HepG2 (cell line): ENCODE measurements around the gene GAB3. TPM values are rescaled to one million over a fixed set of nuclear protein-coding genes. Genes with fewer than 3 reads are reported as not detected.

Experiments
- ATF7-NPFF ChIP-seq: sonication (generic); formaldehyde crosslinking; IDR thresholded peaks from 2 replicates; pipeline ENCODE4 v1.8.1; 2023; ENCODE audit warnings: mild to moderate bottlenecking, low read depth, missing genetic modification reagents, moderate library complexity
- CREB1 ChIP-seq, 2 experiments: fragments of 450-650 bp in 1 of 2; IDR thresholded peaks; 2 replicates each; pipeline ENCODE4 v1.6.1; 2016 to 2017; ENCODE audit warnings: control low read depth in 1 of 2, mild to moderate bottlenecking in 1 of 2, missing compliant biosample characterization in 1 of 2, missing genetic modification characterization in 1 of 2
- DPF2 ChIP-seq: sonication (generic); formaldehyde crosslinking; IDR thresholded peaks from 2 replicates; pipeline ENCODE4 v1.4.0; 2020; ENCODE audit warnings: mild to moderate bottlenecking, low read depth, missing genetic modification reagents, borderline replicate concordance
- DR1 ChIP-seq: sonication (generic); formaldehyde crosslinking; IDR thresholded peaks from 2 replicates; pipeline ENCODE4 v1.8.0; 2021; ENCODE audit warnings: mild to moderate bottlenecking, missing genetic modification reagents, inconsistent platforms
- FOXM1 ChIP-seq: sonication (generic); formaldehyde crosslinking; IDR thresholded peaks from 2 replicates; pipeline ENCODE4 v1.5.0; 2020; ENCODE audit warnings: missing genetic modification reagents
- GABPB1 ChIP-seq: IDR thresholded peaks from 2 replicates; pipeline ENCODE4 v1.6.1; 2016; ENCODE audit warnings: mild to moderate bottlenecking, missing genetic modification reagents, moderate library complexity, missing compliant biosample characterization
- HMG20B ChIP-seq: conservative IDR thresholded peaks from 2 replicates; pipeline ENCODE4 v1.6.1; 2016; ENCODE audit warnings: missing genetic modification reagents, missing compliant biosample characterization
- HNRNPLL ChIP-seq: fragments of 200-400 bp; formaldehyde crosslinking; IDR thresholded peaks from 2 replicates; pipeline ENCODE4 v1.6.1; 2017; ENCODE audit warnings: mild to moderate bottlenecking, low read depth, low read length; ENCODE audit not compliant: poor library complexity, severe bottlenecking
- IKZF5 ChIP-seq: IDR thresholded peaks from 2 replicates; pipeline ENCODE4 v1.6.1; 2018; ENCODE audit warnings: missing genetic modification reagents, mild to moderate bottlenecking, missing compliant biosample characterization
- KLF12 ChIP-seq: sonication (generic); formaldehyde crosslinking; IDR thresholded peaks from 2 replicates; pipeline ENCODE4 v1.4.0; 2020; ENCODE audit warnings: missing genetic modification reagents, borderline replicate concordance
- MEF2D ChIP-seq: sonication (generic); formaldehyde crosslinking; IDR thresholded peaks from 2 replicates; pipeline ENCODE4 v1.5.1; 2020; ENCODE audit warnings: mild to moderate bottlenecking, missing genetic modification reagents
- MIER3 ChIP-seq: IDR thresholded peaks from 2 replicates; pipeline ENCODE4 v1.6.1; 2016; ENCODE audit warnings: missing compliant biosample characterization, borderline replicate concordance
- MNT ChIP-seq: fragments of 450-650 bp; IDR thresholded peaks from 2 replicates; pipeline ENCODE4 v1.6.1; 2016
- POLR2G ChIP-seq: fragments of 200-400 bp; formaldehyde crosslinking; IDR thresholded peaks from 2 replicates; pipeline ENCODE4 v1.6.1; 2018; ENCODE audit warnings: mild to moderate bottlenecking, low read depth, low read length, moderate library complexity
- ZKSCAN8 ChIP-seq: IDR thresholded peaks from 2 replicates; pipeline ENCODE4 v1.6.1; 2016; ENCODE audit warnings: borderline replicate concordance, missing genetic modification reagents, missing compliant biosample characterization
- ZNF180 ChIP-seq: sonication (generic); formaldehyde crosslinking; IDR thresholded peaks from 2 replicates; pipeline ENCODE4 v1.4.0; 2020; ENCODE audit warnings: low read depth, missing genetic modification reagents, borderline replicate concordance
- ZNF598 ChIP-seq: sonication (generic); formaldehyde crosslinking; IDR thresholded peaks from 2 replicates; pipeline ENCODE4 v1.5.1; 2020; ENCODE audit warnings: mild to moderate bottlenecking, missing genetic modification reagents, borderline replicate concordance
- ZSCAN5A ChIP-seq: sonication (generic); formaldehyde crosslinking; IDR thresholded peaks from 2 replicates; pipeline ENCODE4 v1.8.0; 2022; ENCODE audit warnings: mild to moderate bottlenecking, missing genetic modification reagents, borderline replicate concordance
- polyA plus RNA-seq, 8 experiments: library from polyadenylated mRNA; depleted of rRNA in 3 of 8; stranded (reverse) in 7 of 8; unstranded in 1 of 8; fragments of >200 nt; fragmentation: Illumina TruSeq in 4 of 8; extraction: Trizol in 4 of 8; gene quantifications; 2 replicates each; pipeline versions ENCODE4 v1.2.1 to v1.2.3, GENCODE V29; 2011 to 2016; ENCODE audit warnings: low read depth in 4 of 8, missing spikeins in 1 of 8, mixed read lengths in 1 of 8; ENCODE audit not compliant: insufficient read depth in 1 of 8
- total RNA-seq, 5 experiments: library from RNA; depleted of rRNA; stranded (reverse); fragments of >200 nt; fragmentation: Illumina TruSeq; extraction: Trizol; gene quantifications; 2 replicates each; pipeline ENCODE4 v1.2.3, GENCODE V29; 2016; ENCODE audit warnings: low read depth in 1 of 5
- TF ChIP-seq, protein P1 (sequence below), 2 experiments: IDR thresholded peaks; 2 replicates each; pipeline ENCODE4 v1.6.1; 2011 to 2012; ENCODE audit warnings: low read length in 2 of 2, borderline replicate concordance in 1 of 2, low read depth in 1 of 2, mild to moderate bottlenecking in 1 of 2, moderate library complexity in 1 of 2
- TF ChIP-seq, protein P2 (sequence below): IDR thresholded peaks from 2 replicates; pipeline ENCODE4 v1.6.1; 2016; ENCODE audit warnings: missing biosample characterization, missing genetic modification reagents, low read depth

GAB3 gene
- total and polyA plus RNA-seq, 2 of the 13 experiments (the other 11 are each of a cell fraction or from before 2014, with no cell fraction given) = not detected

GRCh38 chrX:154761977-154762536 lies 11.2 kb upstream of the GAB3 start (continued):
- TF ChIP-seq ZSCAN5A (CRISPR knock-in tag) (no peak), FOXM1 (CRISPR knock-in tag) (0 out of 2 replicates have a peak, but pooled peaks have one; percentile 71), IKZF5 (CRISPR knock-in tag) (no peak), HNRNPLL (no peak), MEF2D (CRISPR knock-in tag) (no peak), HMG20B (CRISPR knock-in tag) (no peak), ATF7-NPFF (CRISPR knock-in tag) (peak; percentile 13; the same call in 1 of the 2 replicates), DPF2 (CRISPR knock-in tag) (no peak), ZNF180 (CRISPR knock-in tag) (no peak), MNT (no peak), DR1 (CRISPR knock-in tag) (no peak), GABPB1 (no peak), KLF12 (CRISPR knock-in tag) (no peak), CREB1 (IDR thresholded peaks at IDR 0.05) (no peak), CREB1 (CRISPR knock-in tag; IDR thresholded peaks at IDR 0.05) (no peak), POLR2G (peak; percentile 71; the same call in 1 of the 2 replicates), MIER3 (CRISPR knock-in tag) (no peak), ZKSCAN8 (CRISPR knock-in tag) (no peak), ZNF598 (CRISPR knock-in tag) (no peak)
- TF ChIP-seq, protein P1, sequence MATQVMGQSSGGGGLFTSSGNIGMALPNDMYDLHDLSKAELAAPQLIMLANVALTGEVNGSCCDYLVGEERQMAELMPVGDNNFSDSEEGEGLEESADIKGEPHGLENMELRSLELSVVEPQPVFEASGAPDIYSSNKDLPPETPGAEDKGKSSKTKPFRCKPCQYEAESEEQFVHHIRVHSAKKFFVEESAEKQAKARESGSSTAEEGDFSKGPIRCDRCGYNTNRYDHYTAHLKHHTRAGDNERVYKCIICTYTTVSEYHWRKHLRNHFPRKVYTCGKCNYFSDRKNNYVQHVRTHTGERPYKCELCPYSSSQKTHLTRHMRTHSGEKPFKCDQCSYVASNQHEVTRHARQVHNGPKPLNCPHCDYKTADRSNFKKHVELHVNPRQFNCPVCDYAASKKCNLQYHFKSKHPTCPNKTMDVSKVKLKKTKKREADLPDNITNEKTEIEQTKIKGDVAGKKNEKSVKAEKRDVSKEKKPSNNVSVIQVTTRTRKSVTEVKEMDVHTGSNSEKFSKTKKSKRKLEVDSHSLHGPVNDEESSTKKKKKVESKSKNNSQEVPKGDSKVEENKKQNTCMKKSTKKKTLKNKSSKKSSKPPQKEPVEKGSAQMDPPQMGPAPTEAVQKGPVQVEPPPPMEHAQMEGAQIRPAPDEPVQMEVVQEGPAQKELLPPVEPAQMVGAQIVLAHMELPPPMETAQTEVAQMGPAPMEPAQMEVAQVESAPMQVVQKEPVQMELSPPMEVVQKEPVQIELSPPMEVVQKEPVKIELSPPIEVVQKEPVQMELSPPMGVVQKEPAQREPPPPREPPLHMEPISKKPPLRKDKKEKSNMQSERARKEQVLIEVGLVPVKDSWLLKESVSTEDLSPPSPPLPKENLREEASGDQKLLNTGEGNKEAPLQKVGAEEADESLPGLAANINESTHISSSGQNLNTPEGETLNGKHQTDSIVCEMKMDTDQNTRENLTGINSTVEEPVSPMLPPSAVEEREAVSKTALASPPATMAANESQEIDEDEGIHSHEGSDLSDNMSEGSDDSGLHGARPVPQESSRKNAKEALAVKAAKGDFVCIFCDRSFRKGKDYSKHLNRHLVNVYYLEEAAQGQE (IDR thresholded peaks at IDR 0.05; ENCODE audit: borderline replicate concordance in 1 of 2, low read depth in 1 of 2, low read length in 2 of 2) = no peak
- TF ChIP-seq, protein P2, sequence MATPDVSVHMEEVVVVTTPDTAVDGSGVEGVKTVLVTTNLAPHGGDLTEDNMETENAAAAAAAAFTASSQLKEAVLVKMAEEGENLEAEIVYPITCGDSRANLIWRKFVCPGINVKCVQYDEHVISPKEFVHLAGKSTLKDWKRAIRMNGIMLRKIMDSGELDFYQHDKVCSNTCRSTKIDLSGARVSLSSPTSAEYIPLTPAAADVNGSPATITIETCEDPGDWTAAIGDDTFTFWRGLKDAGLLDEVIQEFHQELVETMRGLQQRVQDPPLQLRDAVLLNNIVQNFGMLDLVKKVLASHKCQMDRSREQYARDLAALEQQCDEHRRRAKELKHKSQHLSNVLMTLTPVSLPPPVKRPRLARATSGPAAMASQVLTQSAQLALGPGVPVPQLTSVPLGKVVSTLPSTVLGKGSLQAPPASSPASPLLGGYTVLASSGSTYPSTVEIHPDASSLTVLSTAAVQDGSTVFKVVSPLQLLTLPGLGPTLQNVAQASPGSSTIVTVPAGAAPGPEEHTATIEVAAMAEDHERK (CRISPR knock-in tag) = no peak
